ENCODE data around the gene TKTL2.

The TKTL2 gene

DNA sequence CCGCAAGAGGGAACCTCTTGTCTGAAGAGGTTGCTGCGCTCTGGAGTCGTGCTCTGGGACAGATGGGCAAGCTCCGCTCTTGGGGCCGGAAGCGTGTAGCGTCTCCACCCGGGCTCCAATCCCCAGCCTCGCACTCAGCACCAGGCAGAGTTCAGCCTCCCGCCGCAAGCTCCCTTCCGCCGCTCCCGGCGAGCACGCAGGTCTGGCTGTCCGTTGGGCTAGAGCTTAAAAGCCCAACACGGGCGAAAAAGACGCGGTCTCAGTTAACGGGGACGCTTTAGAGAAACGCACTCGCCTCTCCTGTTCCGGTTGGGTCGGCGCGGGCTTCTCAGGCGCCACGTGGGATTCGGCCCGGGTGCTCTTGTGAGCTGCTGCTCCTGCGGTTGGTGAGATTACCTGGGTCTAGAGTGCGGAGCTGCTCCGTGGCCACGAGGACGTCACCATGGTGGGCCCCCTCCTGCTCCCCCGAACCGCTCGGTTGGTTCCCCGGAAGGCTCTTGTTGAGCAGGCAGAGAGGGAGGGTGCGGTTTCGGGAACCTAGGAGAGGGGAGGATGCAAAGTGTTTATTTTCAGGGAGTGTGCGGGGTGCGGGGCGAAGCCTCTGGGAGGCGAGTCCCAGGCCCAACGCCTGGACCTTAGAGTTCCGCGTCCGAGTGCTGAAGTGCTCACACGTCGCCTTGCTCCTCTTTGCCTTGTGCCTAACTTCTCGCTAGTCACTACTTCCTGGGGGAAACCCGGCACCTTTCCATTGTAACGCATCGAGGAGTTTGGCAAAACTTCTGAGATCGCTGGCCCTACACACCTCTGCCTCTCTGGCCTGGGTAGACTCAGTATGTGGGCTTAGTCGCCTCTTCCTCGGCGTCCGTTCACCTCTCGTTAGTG, 21.0 kb upstream of the TKTL2 start, which contains the start of gene TMA16:
Gene TMA16 (plus strand): TSS at position 331 of the 882 bp plus-strand sequence. CDS start 112 bp downstream, at position 443.
- DNase-seq (ENCODE audit: low read depth): peak; percentile 96
- H3K4me3 ChIP-seq (ENCODE audit: low read depth, low read length): peak within 1 kb of the TSS; percentile 93
- TF ChIP-seq MAX (IDR thresholded peaks at IDR 0.05; ENCODE audit: low read depth, low read length) (peak; percentile 94), MYC (IDR thresholded peaks at IDR 0.05; ENCODE audit: low read depth, low read length) (peak; percentile 97), POLR2A (IDR thresholded peaks at IDR 0.05; ENCODE audit: extremely low read depth, insufficient read length) (peak; percentile 52)
- TF ChIP-seq, protein P1, sequence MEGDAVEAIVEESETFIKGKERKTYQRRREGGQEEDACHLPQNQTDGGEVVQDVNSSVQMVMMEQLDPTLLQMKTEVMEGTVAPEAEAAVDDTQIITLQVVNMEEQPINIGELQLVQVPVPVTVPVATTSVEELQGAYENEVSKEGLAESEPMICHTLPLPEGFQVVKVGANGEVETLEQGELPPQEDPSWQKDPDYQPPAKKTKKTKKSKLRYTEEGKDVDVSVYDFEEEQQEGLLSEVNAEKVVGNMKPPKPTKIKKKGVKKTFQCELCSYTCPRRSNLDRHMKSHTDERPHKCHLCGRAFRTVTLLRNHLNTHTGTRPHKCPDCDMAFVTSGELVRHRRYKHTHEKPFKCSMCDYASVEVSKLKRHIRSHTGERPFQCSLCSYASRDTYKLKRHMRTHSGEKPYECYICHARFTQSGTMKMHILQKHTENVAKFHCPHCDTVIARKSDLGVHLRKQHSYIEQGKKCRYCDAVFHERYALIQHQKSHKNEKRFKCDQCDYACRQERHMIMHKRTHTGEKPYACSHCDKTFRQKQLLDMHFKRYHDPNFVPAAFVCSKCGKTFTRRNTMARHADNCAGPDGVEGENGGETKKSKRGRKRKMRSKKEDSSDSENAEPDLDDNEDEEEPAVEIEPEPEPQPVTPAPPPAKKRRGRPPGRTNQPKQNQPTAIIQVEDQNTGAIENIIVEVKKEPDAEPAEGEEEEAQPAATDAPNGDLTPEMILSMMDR (IDR thresholded peaks at IDR 0.05; ENCODE audit: low read depth, low read length): no peak

DNA sequence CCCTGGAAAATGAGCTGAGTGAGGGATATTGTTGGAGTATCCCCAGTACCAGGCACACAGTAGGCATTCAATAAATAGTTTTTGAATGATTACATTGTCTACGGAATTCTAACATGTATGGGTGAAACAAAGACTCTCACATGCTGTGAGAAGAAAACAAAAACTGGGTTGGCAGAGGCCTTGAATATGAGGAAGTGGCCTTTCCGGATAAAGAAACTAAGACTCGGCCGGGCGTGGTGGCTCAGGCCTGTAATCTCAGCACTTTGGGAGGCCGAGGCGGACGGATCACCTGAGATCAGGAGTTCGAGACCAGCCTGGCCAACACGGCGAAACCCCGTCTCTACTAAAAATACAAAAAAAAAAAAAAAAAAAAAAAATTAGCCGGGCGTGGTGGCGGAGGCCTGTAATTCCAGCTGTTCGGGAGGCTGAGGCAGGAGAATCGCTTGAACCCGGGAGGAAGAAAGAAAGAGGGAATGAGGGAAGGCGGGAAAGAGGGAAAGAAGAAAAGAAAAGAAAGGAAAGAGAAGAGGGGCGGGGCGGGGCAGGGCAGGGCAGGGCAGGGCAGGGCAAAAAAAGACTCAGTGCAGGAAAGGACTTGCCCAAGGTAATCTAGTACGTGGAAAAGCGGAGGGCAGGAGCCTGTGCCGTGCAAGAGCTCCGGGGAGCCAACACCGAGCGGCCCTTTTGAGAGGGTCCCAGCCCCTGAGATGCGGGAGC, 20.2 kb upstream of the TKTL2 start:
- no peak for TF ChIP-seq MYC (IDR thresholded peaks at IDR 0.05; ENCODE audit: low read depth, low read length)
- no peak for TF ChIP-seq POLR2A (IDR thresholded peaks at IDR 0.05; ENCODE audit: extremely low read depth, insufficient read length)
- TF ChIP-seq, protein P1 (IDR thresholded peaks at IDR 0.05; ENCODE audit: low read depth, low read length): no peak
- no peak for TF ChIP-seq MAX (IDR thresholded peaks at IDR 0.05; ENCODE audit: low read depth, low read length)
- H3K4me3 ChIP-seq (ENCODE audit: low read depth, low read length): peak overlapping the region; percentile 93
- peak; percentile 68 for DNase-seq (ENCODE audit: low read depth)

- TF ChIP-seq, protein P1 (IDR thresholded peaks at IDR 0.05; ENCODE audit: low read depth, low read length): no peak
- TF ChIP-seq MAX (IDR thresholded peaks at IDR 0.05; ENCODE audit: low read depth, low read length) (no peak), POLR2A (IDR thresholded peaks at IDR 0.05; ENCODE audit: extremely low read depth, insufficient read length) (no peak), MYC (IDR thresholded peaks at IDR 0.05; ENCODE audit: low read depth, low read length) (no peak)
- peak; percentile 43 for DNase-seq (ENCODE audit: low read depth)
- peak overlapping the region; percentile 93 for H3K4me3 ChIP-seq (ENCODE audit: low read depth, low read length)
These were observed 19.5 kb upstream of the TKTL2 start for GRCh38 chr4:163492951-163493504.

DNA sequence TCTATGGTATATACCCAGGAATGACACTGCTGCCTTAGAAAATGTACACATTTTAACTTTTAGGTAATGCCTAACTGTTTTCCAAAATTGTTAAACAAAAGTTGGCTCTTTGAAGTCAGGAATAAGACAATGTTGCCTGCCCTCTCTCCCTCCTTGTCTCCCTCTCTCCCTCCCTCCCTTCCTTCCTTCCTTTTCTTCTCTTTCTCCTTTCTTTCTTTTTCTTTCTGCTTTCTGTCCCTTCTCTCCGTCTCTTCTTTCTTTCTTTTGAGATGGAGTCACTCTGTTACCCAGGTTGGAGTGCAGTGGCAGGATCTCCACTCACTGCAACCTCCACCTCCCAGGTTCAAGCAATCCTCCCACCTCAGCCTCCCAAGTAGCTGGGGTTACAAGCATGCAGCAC, 16.4 kb upstream of the TKTL2 start:
- TF ChIP-seq, protein P1 (IDR thresholded peaks at IDR 0.05; ENCODE audit: low read depth, low read length): no peak
- no peak for TF ChIP-seq MAX (IDR thresholded peaks at IDR 0.05; ENCODE audit: low read depth, low read length)
- no peak for TF ChIP-seq MYC (IDR thresholded peaks at IDR 0.05; ENCODE audit: low read depth, low read length)
- no peak for TF ChIP-seq POLR2A (IDR thresholded peaks at IDR 0.05; ENCODE audit: extremely low read depth, insufficient read length)
- no peak for DNase-seq (ENCODE audit: low read depth)
- no peak overlapping the region for H3K4me3 ChIP-seq (ENCODE audit: low read depth, low read length)

DNA sequence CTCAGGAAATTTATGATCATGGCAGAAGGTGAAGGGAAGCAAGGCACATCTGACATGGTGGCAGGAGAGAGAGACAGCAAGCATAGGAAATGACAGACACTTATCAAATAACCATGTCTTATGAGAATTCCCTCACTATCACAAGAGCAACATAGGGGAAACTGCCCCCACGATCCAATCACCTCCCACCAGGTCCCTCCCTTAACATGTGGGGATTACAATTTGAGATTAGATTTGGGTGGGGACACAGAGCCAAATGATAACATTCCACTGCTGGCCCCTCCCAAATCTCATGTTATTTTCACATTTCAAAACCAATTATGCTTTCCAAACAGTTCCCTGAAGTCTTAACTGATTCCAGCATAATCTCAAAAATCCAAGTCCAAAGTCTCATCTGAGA, 12.8 kb upstream of the TKTL2 start:
- H3K4me3 ChIP-seq (ENCODE audit: low read depth, low read length): no peak overlapping the region
- TF ChIP-seq, protein P1 (IDR thresholded peaks at IDR 0.05; ENCODE audit: low read depth, low read length): no peak
- no peak for TF ChIP-seq MAX (IDR thresholded peaks at IDR 0.05; ENCODE audit: low read depth, low read length)
- TF ChIP-seq MYC (IDR thresholded peaks at IDR 0.05; ENCODE audit: low read depth, low read length): no peak
- TF ChIP-seq POLR2A (IDR thresholded peaks at IDR 0.05; ENCODE audit: extremely low read depth, insufficient read length): no peak
- DNase-seq (ENCODE audit: low read depth): no peak
